ENCODE data around the gene RASL11A. TPM values are rescaled to one million over a fixed set of nuclear protein-coding genes. Genes with fewer than 3 reads are reported as not detected.
"Not testable (repeated sequence)": the region's sequence is repeated elsewhere in the genome, so short reads cannot be mapped to it uniquely, and the experiment has no call there.

RASL11A gene
- total RNA-seq, 4 donors from 2014 or later: 26.5 to 70.1 (median 39.6) TPM

DNA sequence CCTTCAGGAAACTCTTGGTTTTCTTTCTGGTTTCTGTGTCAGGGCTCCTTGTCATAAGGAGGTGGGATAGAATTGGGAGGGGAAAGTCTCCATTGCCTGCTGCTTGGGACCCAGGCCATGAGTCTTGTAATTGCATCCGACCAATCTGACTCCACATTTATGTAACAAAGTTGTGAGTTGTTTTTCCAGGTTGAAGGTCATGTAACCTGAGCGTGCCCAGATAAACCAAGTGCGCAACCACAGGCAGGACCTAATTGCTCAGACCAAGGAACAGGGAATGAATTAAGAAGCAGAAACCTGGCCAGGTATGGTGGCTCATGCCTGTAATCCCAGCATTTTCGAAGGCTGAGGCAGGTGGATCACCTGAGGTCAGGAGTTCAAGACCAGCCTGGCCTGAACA is 17.8 kb downstream of the RASL11A start:
- Histone ChIP-seq H3K4me1 (no peaks in the 10 kb centered on the region), H3K27ac (no peak overlapping the region), H3K36me3 (no peaks in the 10 kb centered on the region), H3K4me3 (no peak overlapping the region), H3K27me3 (no peaks in the 10 kb centered on the region), H3K9me3 (no peaks in the 10 kb centered on the region)
- no peak for DNase-seq
- no peak for TF ChIP-seq POLR2A (IDR thresholded peaks at IDR 0.05)
- TF ChIP-seq, protein P1, sequence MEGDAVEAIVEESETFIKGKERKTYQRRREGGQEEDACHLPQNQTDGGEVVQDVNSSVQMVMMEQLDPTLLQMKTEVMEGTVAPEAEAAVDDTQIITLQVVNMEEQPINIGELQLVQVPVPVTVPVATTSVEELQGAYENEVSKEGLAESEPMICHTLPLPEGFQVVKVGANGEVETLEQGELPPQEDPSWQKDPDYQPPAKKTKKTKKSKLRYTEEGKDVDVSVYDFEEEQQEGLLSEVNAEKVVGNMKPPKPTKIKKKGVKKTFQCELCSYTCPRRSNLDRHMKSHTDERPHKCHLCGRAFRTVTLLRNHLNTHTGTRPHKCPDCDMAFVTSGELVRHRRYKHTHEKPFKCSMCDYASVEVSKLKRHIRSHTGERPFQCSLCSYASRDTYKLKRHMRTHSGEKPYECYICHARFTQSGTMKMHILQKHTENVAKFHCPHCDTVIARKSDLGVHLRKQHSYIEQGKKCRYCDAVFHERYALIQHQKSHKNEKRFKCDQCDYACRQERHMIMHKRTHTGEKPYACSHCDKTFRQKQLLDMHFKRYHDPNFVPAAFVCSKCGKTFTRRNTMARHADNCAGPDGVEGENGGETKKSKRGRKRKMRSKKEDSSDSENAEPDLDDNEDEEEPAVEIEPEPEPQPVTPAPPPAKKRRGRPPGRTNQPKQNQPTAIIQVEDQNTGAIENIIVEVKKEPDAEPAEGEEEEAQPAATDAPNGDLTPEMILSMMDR (IDR thresholded peaks at IDR 0.05): no peak

GRCh38 chr13:27289011-27289665 is 18.5 kb downstream of the RASL11A start:
- Histone ChIP-seq H3K27ac (no peak overlapping the region), H3K36me3 (no peaks in the 10 kb centered on the region), H3K4me3 (no peak overlapping the region), H3K9me3 (no peaks in the 10 kb centered on the region), H3K4me1 (no peaks in the 10 kb centered on the region), H3K27me3 (no peaks in the 10 kb centered on the region)
- TF ChIP-seq POLR2A (IDR thresholded peaks at IDR 0.05): no peak
- TF ChIP-seq, protein P1 (IDR thresholded peaks at IDR 0.05): no peak
- DNase-seq: no peak

GRCh38 chr13:27290715-27291114 is 20.1 kb downstream of the RASL11A start:
- H3K4me3 ChIP-seq: no peak overlapping the region
- DNase-seq: no peak
- H3K27ac ChIP-seq: no peak overlapping the region
- no peak for TF ChIP-seq POLR2A (IDR thresholded peaks at IDR 0.05)
- TF ChIP-seq, protein P1 (IDR thresholded peaks at IDR 0.05): no peak
- no peaks in the 10 kb centered on the region for H3K27me3 ChIP-seq
- H3K9me3 ChIP-seq: no peaks in the 10 kb centered on the region
- no peaks in the 10 kb centered on the region for H3K4me1 ChIP-seq
- no peaks in the 10 kb centered on the region for H3K36me3 ChIP-seq

- not testable (repeated sequence) for H3K4me3 ChIP-seq, H3K4me1 ChIP-seq, H3K27me3 ChIP-seq, H3K27ac ChIP-seq, H3K36me3 ChIP-seq, H3K9me3 ChIP-seq, DNase-seq
Observed at GRCh38 chr13:27291967-27292366, 21.3 kb downstream of the RASL11A start.

DNA sequence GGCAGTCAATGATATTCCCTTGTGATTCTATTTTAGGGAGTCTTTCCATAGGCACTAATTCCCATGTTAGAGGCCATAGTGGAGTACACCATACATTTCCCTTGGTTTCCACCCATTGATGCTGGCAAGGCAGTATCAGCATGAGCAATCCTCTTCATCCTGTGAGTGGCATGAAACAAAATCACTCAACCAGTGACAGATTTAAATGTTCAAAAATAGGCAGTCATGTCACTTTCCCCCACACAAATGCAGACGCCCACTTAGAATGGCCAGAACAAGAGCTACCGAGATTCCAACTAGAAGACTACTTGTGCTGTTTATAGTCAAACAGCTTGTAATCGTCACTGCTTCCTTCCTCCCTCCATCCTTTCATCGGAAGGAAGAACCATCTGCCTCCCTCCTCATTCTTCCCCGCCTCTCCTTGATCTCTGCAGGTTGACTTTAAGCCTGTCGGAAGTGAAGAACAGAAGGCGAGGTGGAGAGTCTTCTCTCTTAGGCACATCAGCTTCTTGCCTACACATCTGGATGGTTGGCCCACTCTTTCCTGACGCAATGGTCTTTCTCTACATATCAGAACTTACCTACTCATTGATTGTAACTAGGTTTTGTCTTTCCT is 22.6 kb downstream of the RASL11A start:
- no peak for DNase-seq
- Histone ChIP-seq H3K27ac (peak overlapping the region in 1 of 4 donors; percentile 61), H3K36me3 (no peaks in the 10 kb centered on the region), H3K4me1 (no peaks in the 10 kb centered on the region), H3K27me3 (no peaks in the 10 kb centered on the region), H3K4me3 (no peak overlapping the region), H3K9me3 (no peaks in the 10 kb centered on the region)
- TF ChIP-seq, protein P1 (IDR thresholded peaks at IDR 0.05): no peak
- TF ChIP-seq POLR2A (IDR thresholded peaks at IDR 0.05): no peak

DNA sequence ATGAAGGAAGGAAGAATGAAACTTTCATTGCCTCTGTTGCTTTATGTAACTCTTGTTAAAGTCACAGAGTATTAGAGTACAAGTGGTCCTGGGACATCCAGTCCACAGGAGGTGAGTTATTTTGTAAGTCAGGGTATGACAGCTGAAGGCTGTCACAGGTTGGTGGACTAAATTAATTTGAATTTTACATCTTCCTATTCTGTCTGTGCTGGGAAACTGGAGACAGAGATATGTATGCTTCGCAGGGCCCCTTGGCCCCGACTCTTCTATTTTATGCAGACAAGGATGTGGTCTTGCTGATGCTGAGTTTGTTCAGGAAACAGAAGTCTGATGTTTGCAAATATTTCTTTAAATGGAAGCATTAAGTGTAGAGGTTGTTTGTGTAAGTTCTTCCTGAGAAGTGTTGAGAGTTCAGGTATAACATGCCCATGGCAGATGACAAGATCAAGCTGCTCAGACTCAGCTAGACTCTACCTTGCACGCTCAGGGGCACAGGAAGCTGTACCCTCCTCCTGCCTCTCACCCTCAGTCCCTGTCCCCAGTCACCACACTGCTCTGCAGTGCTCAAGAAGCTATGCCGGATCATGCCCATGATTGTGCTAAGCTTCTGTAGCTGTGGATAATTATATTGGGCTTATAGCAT is 23.4 kb downstream of the RASL11A start:
- H3K4me1 ChIP-seq: no peaks in the 10 kb centered on the region
- H3K9me3 ChIP-seq: no peaks in the 10 kb centered on the region
- peak overlapping the region in 1 of 4 donors; percentile 61 for H3K27ac ChIP-seq
- no peaks in the 10 kb centered on the region for H3K27me3 ChIP-seq
- TF ChIP-seq POLR2A (IDR thresholded peaks at IDR 0.05): no peak
- TF ChIP-seq, protein P1 (IDR thresholded peaks at IDR 0.05): no peak
- DNase-seq: peak in 1 of 3 donors; percentile 32
- no peak overlapping the region for H3K4me3 ChIP-seq
- H3K36me3 ChIP-seq: no peaks in the 10 kb centered on the region
